Vagina (tissue), 2 donors: ENCODE measurements around the gene XRCC4. TPM values are rescaled to one million over a fixed set of nuclear protein-coding genes. Genes with fewer than 3 reads are reported as not detected.

ENCODE experiments used
- DNase-seq, 2 donors: peaks; one replicate each; pipeline ENCODE4 v3.0.0-alpha.2; 2017; ENCODE audit errors: extremely low spot score in 2 of 2
- H3K27ac ChIP-seq: fragments of 200-600 bp; sonication (generic); one replicate; pipeline ENCODE4 v1.5.1; 2019
- H3K27me3 ChIP-seq: fragments of 200-600 bp; sonication (generic); one replicate; pipeline ENCODE4 v1.5.1; 2019
- H3K36me3 ChIP-seq, 2 donors: fragments of 200-600 bp; sonication (generic); one replicate each; pipeline ENCODE4 v1.5.1; 2017 to 2019
- H3K4me1 ChIP-seq: fragments of 200-600 bp; sonication (generic); one replicate; pipeline ENCODE4 v1.5.1; 2019
- H3K4me3 ChIP-seq, 2 donors: fragments of 200-600 bp; sonication (generic); 1 replicate in 1 of 2; 2 replicates in 1 of 2; pipeline ENCODE4 v1.5.1; 2016 to 2019
- H3K9me3 ChIP-seq: fragments of 200-600 bp; sonication (generic); one replicate; pipeline ENCODE4 v1.5.1; 2019
- CTCF ChIP-seq, 3 experiments: fragments of 450-650 bp in 2 of 3; fragments of 200-600 bp in 1 of 3; sonication (generic) in 1 of 3; IDR thresholded peaks; one replicate each; pipeline ENCODE4 v1.5.1; 2017 to 2019; ENCODE audit warnings: antibody characterized with exemption in 3 of 3, mild to moderate bottlenecking in 2 of 3, moderate library complexity in 2 of 3
- POLR2A ChIP-seq, 2 donors: fragments of 450-650 bp; IDR thresholded peaks; one replicate each; pipeline ENCODE4 v1.6.1; 2017; ENCODE audit warnings: antibody characterized with exemption in 2 of 2, mild to moderate bottlenecking in 2 of 2, moderate library complexity in 2 of 2
- POLR2AphosphoS5 ChIP-seq, 2 donors: sonication (generic); formaldehyde crosslinking; IDR thresholded peaks; one replicate each; pipeline ENCODE4 v1.9.0; 2017; ENCODE audit warnings: antibody characterized with exemption in 2 of 2, mild to moderate bottlenecking in 2 of 2, low read depth in 1 of 2; ENCODE audit not compliant: insufficient read depth in 1 of 2
- intact Hi-C: fragments of 100-400 bp; cut with DNase I; formaldehyde crosslinking; loops from one replicate; pipeline ENCODE4 v1.15.1; 2023
- total RNA-seq: library from RNA; depleted of rRNA; stranded (reverse); fragments of >200 nt; gene quantifications from one replicate; pipeline ENCODE4 v1.2.3, GENCODE V29; 2016

XRCC4 gene
- total RNA-seq, 1 donor from 2014 or later = 5.4 TPM

GRCh38 chr5:83393504-83393866 lies 316.1 kb downstream of the XRCC4 start:
- no peak overlapping the region for H3K4me3 ChIP-seq
- TF ChIP-seq POLR2AphosphoS5 (IDR thresholded peaks at IDR 0.05; ENCODE audit: insufficient read depth in 1 of 2, low read depth in 1 of 2) (no peak), CTCF (IDR thresholded peaks at IDR 0.05) (no peak), POLR2A (IDR thresholded peaks at IDR 0.05) (no peak)
- H3K9me3 ChIP-seq = no peaks in the 10 kb centered on the region
- no peak overlapping the region for H3K27ac ChIP-seq
- no peaks in the 10 kb centered on the region for H3K27me3 ChIP-seq
- intact Hi-C loops = no loop called here
- H3K4me1 ChIP-seq = no peaks in the 10 kb centered on the region
- no peaks in the 10 kb centered on the region for H3K36me3 ChIP-seq
- DNase-seq = no peak

DNA sequence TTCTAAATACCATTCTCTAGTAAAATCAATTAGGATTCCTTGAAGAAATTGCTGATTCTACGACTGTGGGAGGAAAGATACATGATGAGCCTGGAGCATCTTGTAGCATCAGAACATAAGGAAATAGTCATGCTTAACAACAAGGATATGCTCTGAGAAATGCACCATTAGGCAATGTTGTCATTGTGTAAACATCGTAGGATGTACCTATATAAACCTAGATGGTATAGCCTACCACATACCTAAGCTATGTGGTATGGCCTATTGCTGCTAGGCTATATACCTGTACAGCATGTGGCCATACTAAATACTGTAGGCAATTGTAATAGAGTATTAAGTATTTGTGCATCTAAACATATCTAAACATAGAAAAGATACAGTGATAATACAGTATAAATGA lies 316.8 kb downstream of the XRCC4 start:
- Histone ChIP-seq H3K36me3 (no peaks in the 10 kb centered on the region), H3K4me1 (no peaks in the 10 kb centered on the region), H3K27me3 (no peaks in the 10 kb centered on the region), H3K4me3 (no peak overlapping the region), H3K9me3 (no peaks in the 10 kb centered on the region), H3K27ac (no peak overlapping the region)
- TF ChIP-seq POLR2AphosphoS5 (IDR thresholded peaks at IDR 0.05; ENCODE audit: insufficient read depth in 1 of 2, low read depth in 1 of 2) = no peak
- TF ChIP-seq POLR2A (IDR thresholded peaks at IDR 0.05) = no peak
- no peak for TF ChIP-seq CTCF (IDR thresholded peaks at IDR 0.05)
- intact Hi-C loops = no loop called here
- no peak for DNase-seq

- intact Hi-C loops = no loop called here
- H3K9me3 ChIP-seq = no peaks in the 10 kb centered on the region
- TF ChIP-seq POLR2A (IDR thresholded peaks at IDR 0.05) = no peak
- TF ChIP-seq CTCF (IDR thresholded peaks at IDR 0.05) = no peak
- no peak for TF ChIP-seq POLR2AphosphoS5 (IDR thresholded peaks at IDR 0.05; ENCODE audit: insufficient read depth in 1 of 2, low read depth in 1 of 2)
Observed at GRCh38 chr5:83396662-83397061, 319.3 kb downstream of the XRCC4 start.

DNA sequence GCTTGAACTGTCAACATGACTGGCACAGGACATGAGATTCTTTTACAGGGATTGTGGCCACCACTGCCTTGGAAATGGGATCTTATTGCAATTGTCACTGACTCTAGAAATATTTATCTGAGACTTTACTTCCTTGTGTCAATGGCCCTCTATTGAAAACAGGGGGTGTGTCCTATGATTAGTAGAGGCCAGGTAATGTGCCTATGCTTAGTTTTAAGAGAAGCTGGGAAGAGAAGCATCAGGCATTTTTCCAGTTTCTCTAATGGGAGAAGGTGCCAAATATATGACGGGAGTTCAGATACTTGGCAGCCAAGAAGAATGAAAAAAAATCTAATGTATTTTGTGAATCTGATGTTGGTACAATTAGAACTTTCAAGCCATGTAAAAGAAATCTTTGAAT lies 320.3 kb downstream of the XRCC4 start:
- H3K4me1 ChIP-seq = no peaks in the 10 kb centered on the region
- intact Hi-C loops = no loop called here
- no peak overlapping the region for H3K27ac ChIP-seq
- H3K27me3 ChIP-seq = no peaks in the 10 kb centered on the region
- TF ChIP-seq POLR2AphosphoS5 (IDR thresholded peaks at IDR 0.05; ENCODE audit: insufficient read depth in 1 of 2, low read depth in 1 of 2) = no peak
- no peak for TF ChIP-seq CTCF (IDR thresholded peaks at IDR 0.05)
- TF ChIP-seq POLR2A (IDR thresholded peaks at IDR 0.05) = no peak
- H3K36me3 ChIP-seq = no peaks in the 10 kb centered on the region
- no peaks in the 10 kb centered on the region for H3K9me3 ChIP-seq
- no peak overlapping the region for H3K4me3 ChIP-seq
- DNase-seq = no peak

More at GRCh38 chr5:83396662-83397061, 319.3 kb downstream of the XRCC4 start:
- Histone ChIP-seq H3K36me3 (no peaks in the 10 kb centered on the region), H3K4me1 (no peaks in the 10 kb centered on the region), H3K27me3 (no peaks in the 10 kb centered on the region), H3K27ac (no peak overlapping the region), H3K4me3 (no peak overlapping the region)
- no peak for DNase-seq

GRCh38 chr5:83400241-83400640 lies 322.9 kb downstream of the XRCC4 start:
- DNase-seq = no peak
- Histone ChIP-seq H3K27ac (no peak overlapping the region), H3K36me3 (no peaks in the 10 kb centered on the region), H3K4me1 (no peaks in the 10 kb centered on the region), H3K27me3 (no peaks in the 10 kb centered on the region), H3K4me3 (no peak overlapping the region), H3K9me3 (no peaks in the 10 kb centered on the region)
- TF ChIP-seq CTCF (IDR thresholded peaks at IDR 0.05) = no peak
- TF ChIP-seq POLR2AphosphoS5 (IDR thresholded peaks at IDR 0.05; ENCODE audit: insufficient read depth in 1 of 2, low read depth in 1 of 2) = no peak
- no peak for TF ChIP-seq POLR2A (IDR thresholded peaks at IDR 0.05)
- intact Hi-C loops = no loop called here
